ENCODE measurements around the gene GXYLT1.
"Not testable (repeated sequence)": the region's sequence is repeated elsewhere in the genome, so short reads cannot be mapped to it uniquely, and the experiment has no call there.

Gene GXYLT1

GRCh38 chr12:42144408-42145196 is at the start of gene GXYLT1:
TSS of gene GXYLT1 (minus strand) at chr12:42144874. CDS start at chr12:42144646, 228 bp downstream.
- DNase-seq, result peak; percentile 55 to 70 (median 57)

- DNase-seq, result no peak
Observed at GRCh38 chr12:42192686-42193085, 48.0 kb upstream of the GXYLT1 start.

- no peak for DNase-seq
Observed at GRCh38 chr12:42192258-42192657, 47.6 kb upstream of the GXYLT1 start.

GRCh38 chr12:42190376-42190775 is 45.7 kb upstream of the GXYLT1 start:
- DNase-seq, result no peak

GRCh38 chr12:42188275-42188674 is 43.6 kb upstream of the GXYLT1 start:
- DNase-seq, result not testable (repeated sequence)

- DNase-seq, result no peak
Observed at GRCh38 chr12:42187799-42188198, 43.1 kb upstream of the GXYLT1 start.

GRCh38 chr12:42186793-42187192 is 42.1 kb upstream of the GXYLT1 start:
- no peak for DNase-seq

- no peak for DNase-seq
Observed at GRCh38 chr12:42182394-42182793, 37.7 kb upstream of the GXYLT1 start.

GRCh38 chr12:42180990-42181596 is 36.4 kb upstream of the GXYLT1 start:
- no peak for DNase-seq

GRCh38 chr12:42178101-42178500 is 33.4 kb upstream of the GXYLT1 start:
- DNase-seq, result no peak

GRCh38 chr12:42174978-42175377 is 30.3 kb upstream of the GXYLT1 start:
- no peak for DNase-seq

- no peak for DNase-seq
Observed at GRCh38 chr12:42173961-42174521, 29.4 kb upstream of the GXYLT1 start.

GRCh38 chr12:42172441-42173210 is 28.0 kb upstream of the GXYLT1 start:
- DNase-seq, result no peak

GRCh38 chr12:42167711-42168110 is 23.0 kb upstream of the GXYLT1 start:
- DNase-seq, result no peak

GRCh38 chr12:42166501-42166900 is 21.8 kb upstream of the GXYLT1 start:
- no peak for DNase-seq

GRCh38 chr12:42163913-42164312 is 19.2 kb upstream of the GXYLT1 start:
- no peak for DNase-seq

- DNase-seq, result no peak
Observed at GRCh38 chr12:42162965-42163364, 18.3 kb upstream of the GXYLT1 start.

GRCh38 chr12:42162193-42162592 is 17.5 kb upstream of the GXYLT1 start:
- no peak for DNase-seq

GRCh38 chr12:42161529-42161928 is 16.9 kb upstream of the GXYLT1 start:
- DNase-seq, result no peak

- DNase-seq, result no peak
Observed at GRCh38 chr12:42156232-42156631, 11.6 kb upstream of the GXYLT1 start.

GRCh38 chr12:42145552-42146215 is 1.0 kb upstream of the GXYLT1 start:
- DNase-seq, result no peak

- no peak for DNase-seq
Observed at GRCh38 chr12:42145197-42145549, 499 bp upstream of the GXYLT1 start.

GRCh38 chr12:42144158-42144407 is 591 bp downstream of the GXYLT1 start:
- DNase-seq, result no peak
